Left lung (tissue), 10 donors: ENCODE measurements around the gene TADA2B. TPM values are rescaled to one million over a fixed set of nuclear protein-coding genes. Genes with fewer than 3 reads are reported as not detected.
A peak's percentile ranks its signal among the peaks of the same experiment; 100 is the strongest.

Experiments
- ATAC-seq: fragments of 200-7000 bp; cut with Tn5 transposase; one replicate; pipeline ENCODE4 v1.9.1; 2020; ENCODE audit warnings: moderate library complexity
- DNase-seq, 4 donors: peaks; one replicate each; pipeline ENCODE4 v3.0.0-alpha.2; 2013 to 2020
- H3K27ac ChIP-seq, 2 donors: fragments of 200-600 bp; sonication (generic) in 1 of 2; one replicate each; pipeline versions ENCODE4 v1.5.0 to v1.8.0; 2020 to 2021
- H3K27me3 ChIP-seq, 2 donors: fragments of 200-600 bp; sonication (generic) in 1 of 2; one replicate each; pipeline versions ENCODE4 v1.5.0 to v1.8.0; 2020 to 2021
- H3K36me3 ChIP-seq, 2 donors: fragments of 200-600 bp; sonication (generic) in 1 of 2; one replicate each; pipeline versions ENCODE4 v1.5.0 to v1.8.0; 2020 to 2021
- H3K4me1 ChIP-seq, 2 donors: fragments of 200-600 bp; one replicate each; pipeline ENCODE4 v1.8.0; 2021
- H3K4me3 ChIP-seq, 2 donors: fragments of 200-600 bp; sonication (generic) in 1 of 2; one replicate each; pipeline versions ENCODE4 v1.5.0 to v1.8.0; 2020 to 2021; ENCODE audit warnings: mild to moderate bottlenecking in 1 of 2
- H3K9me3 ChIP-seq, 2 donors: fragments of 200-600 bp; sonication (generic) in 1 of 2; one replicate each; pipeline versions ENCODE4 v1.5.0 to v1.8.0; 2020 to 2021
- intact Hi-C, 2 donors: fragments of 100-400 bp; cut with DNase I; formaldehyde crosslinking; loops; one replicate each; pipeline versions ENCODE4 v1.11.2 to v1.14.2; 2022
- polyA plus RNA-seq, 6 donors: library from polyadenylated mRNA; unstranded; fragments of 120-200 nt; gene quantifications; one replicate each; pipeline ENCODE4 v1.2.1, GENCODE V29; 2013; ENCODE audit not compliant: insufficient read length in 6 of 6
- total RNA-seq, 2 donors: library from RNA; stranded (reverse); fragmentation: NEBNext Ultra II Directional; extraction: Animal tissue kit (Norgen Biotek cat#: 25700); gene quantifications; one replicate each; pipeline ENCODE4 v1.2.1, GENCODE V29; 2021
- TF ChIP-seq, protein P1 (sequence below), 2 donors: fragments of 200-600 bp; sonication (generic) in 1 of 2; IDR thresholded peaks; one replicate each; pipeline versions ENCODE4 v1.5.0 to v1.8.0; 2021; ENCODE audit warnings: antibody characterized with exemption in 2 of 2
- donor health status: DM: no; HTN: yes; CAD: no.
- donor health status: DM: no; HTN: no; CAD: no.

TADA2B gene
- total and polyA plus RNA-seq, 8 donors: 12.9 to 20.1 (median 16.0) TPM

DNA sequence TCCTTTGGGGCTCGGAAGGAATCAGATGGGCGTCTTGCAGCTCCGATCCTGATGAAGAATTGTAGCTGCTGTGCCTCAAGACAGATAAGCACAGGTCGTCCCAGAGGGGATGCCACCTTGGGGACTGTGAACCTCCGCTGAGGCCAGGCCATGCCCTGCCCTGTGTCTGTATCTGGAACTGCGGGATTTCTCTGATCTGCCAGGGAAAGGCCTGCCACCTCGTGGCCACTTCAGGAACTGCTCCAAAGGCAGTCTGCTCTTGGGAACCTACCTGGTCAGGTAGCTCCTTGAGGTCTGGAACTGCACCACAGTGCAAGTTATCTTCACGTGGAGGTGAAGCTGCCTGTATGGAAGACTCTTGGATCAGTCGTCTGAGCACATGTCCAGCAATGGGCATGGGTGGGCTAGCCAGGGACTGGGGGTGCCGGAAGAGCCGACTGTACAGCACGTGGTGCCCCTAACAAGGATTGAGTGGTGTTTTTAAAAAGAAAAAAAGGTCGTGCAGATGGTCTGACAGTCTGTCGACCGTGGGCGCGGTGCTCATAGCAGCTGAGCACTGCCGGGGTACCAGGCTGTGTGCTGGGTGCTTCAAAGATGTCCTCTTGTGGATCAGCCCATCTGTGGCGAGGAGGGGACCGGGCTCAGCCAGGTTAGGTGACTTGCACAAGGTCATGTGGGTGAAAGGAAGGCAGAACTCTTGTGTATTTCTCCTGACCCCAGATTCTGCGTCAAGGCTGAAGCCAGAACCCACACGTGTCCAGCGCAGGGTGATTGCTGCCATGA, 27.7 kb downstream of the TADA2B start:
- H3K4me3 ChIP-seq: no peak overlapping the region
- DNase-seq (peak; percentile 71 to 93 (median 86)), ATAC-seq (peak; percentile 53)
- no peak overlapping the region for H3K27ac ChIP-seq
- peaks cover 12 to 30% of the 10 kb centered on the region in 2 donors for H3K4me1 ChIP-seq
- no peaks in the 10 kb centered on the region for H3K27me3 ChIP-seq
- no peaks in the 10 kb centered on the region for H3K9me3 ChIP-seq
- intact Hi-C loops: loop anchor here in 1 of 2 donors (10.0 kb wide), 2 partner anchors 166 to 346 kb away; partner anchors contain the start of gene TBC1D14
- TF ChIP-seq, protein P1, sequence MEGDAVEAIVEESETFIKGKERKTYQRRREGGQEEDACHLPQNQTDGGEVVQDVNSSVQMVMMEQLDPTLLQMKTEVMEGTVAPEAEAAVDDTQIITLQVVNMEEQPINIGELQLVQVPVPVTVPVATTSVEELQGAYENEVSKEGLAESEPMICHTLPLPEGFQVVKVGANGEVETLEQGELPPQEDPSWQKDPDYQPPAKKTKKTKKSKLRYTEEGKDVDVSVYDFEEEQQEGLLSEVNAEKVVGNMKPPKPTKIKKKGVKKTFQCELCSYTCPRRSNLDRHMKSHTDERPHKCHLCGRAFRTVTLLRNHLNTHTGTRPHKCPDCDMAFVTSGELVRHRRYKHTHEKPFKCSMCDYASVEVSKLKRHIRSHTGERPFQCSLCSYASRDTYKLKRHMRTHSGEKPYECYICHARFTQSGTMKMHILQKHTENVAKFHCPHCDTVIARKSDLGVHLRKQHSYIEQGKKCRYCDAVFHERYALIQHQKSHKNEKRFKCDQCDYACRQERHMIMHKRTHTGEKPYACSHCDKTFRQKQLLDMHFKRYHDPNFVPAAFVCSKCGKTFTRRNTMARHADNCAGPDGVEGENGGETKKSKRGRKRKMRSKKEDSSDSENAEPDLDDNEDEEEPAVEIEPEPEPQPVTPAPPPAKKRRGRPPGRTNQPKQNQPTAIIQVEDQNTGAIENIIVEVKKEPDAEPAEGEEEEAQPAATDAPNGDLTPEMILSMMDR (IDR thresholded peaks at IDR 0.05): peak; percentile 99
- no peaks in the 10 kb centered on the region for H3K36me3 ChIP-seq

DNA sequence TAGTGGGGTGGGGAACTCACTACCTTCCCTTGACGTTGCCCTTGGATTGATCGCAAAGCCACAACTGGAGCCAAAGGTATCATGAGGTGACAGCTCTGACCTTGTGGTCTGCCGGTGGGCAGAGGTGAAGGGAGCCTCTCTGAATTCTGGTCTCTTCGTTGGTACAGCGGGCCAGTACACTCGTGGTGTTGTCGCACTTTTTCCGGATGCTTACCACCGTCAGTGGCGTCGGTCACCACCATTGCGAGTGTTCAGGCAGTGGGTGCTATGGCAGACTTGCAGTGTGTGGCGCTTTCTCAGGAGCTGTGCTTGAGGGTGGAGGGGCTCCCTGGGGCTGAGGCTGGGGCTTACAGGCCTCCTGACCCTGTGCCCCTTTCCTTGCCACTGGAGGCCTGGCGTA, 29.9 kb downstream of the TADA2B start:
- no peaks in the 10 kb centered on the region for H3K36me3 ChIP-seq
- H3K9me3 ChIP-seq: no peaks in the 10 kb centered on the region
- no peak overlapping the region for H3K4me3 ChIP-seq
- ATAC-seq (no peak), DNase-seq (no peak)
- no peaks in the 10 kb centered on the region for H3K27me3 ChIP-seq
- TF ChIP-seq, protein P1 (IDR thresholded peaks at IDR 0.05): no peak
- intact Hi-C loops: loop anchor here in 1 of 2 donors (10.0 kb wide), 2 partner anchors 168 to 348 kb away; partner anchors contain the start of gene TBC1D14
- H3K4me1 ChIP-seq: peaks cover 0 to 17% of the 10 kb centered on the region in 2 donors
- no peak overlapping the region for H3K27ac ChIP-seq

DNA sequence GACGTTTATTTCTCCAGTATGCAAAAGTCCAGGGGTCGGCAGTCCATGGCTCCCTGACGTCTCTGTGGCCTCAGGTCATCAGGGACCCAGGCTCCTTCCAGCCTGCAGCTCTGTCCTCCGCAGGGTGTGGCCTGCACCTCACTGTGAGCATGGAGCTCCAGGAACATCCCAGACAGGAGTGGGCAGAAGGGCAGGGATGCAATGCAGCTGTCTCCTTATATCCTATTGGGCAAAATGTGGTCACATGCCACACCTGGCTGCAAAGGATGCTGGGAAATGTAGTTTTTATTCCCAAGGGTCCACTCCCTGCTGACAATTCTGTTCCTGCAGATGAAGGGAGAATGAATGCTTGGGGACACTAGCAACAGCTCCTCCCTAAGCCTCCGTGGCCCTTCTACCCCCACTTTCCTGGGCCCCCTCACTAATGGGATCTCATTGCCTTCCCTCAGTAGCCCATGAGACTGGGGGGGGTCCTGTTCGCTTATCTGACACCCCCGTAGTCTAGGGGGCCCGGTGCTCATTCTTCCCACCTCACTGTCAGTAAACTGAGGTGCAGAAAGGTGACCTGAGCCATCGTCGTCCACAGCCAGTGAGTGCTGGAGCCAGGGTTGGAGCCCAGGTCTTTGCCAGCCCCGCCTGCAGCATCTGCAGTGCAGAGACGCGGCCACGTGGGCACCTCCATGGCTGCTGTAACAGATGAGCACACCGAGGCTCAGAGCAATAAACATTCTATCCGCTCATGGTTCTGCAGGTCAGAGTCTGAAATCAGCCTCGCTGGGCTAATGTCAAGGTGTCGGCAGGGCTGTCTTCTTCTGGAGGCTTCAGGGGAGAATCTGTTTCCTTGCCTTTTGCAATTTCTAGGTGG, 30.6 kb downstream of the TADA2B start:
- TF ChIP-seq, protein P1 (IDR thresholded peaks at IDR 0.05): no peak
- Histone ChIP-seq H3K27ac (no peak overlapping the region), H3K4me3 (no peak overlapping the region), H3K9me3 (no peaks in the 10 kb centered on the region), H3K4me1 (peaks cover 0 to 15% of the 10 kb centered on the region in 2 donors), H3K36me3 (no peaks in the 10 kb centered on the region), H3K27me3 (no peaks in the 10 kb centered on the region)
- intact Hi-C loops: loop anchor here in 1 of 2 donors (10.0 kb wide), 2 partner anchors 169 to 349 kb away; partner anchors contain the start of gene TBC1D14
- ATAC-seq (peak; percentile 11), DNase-seq (peak in 2 of 4 donors; percentile 28 to 71)

DNA sequence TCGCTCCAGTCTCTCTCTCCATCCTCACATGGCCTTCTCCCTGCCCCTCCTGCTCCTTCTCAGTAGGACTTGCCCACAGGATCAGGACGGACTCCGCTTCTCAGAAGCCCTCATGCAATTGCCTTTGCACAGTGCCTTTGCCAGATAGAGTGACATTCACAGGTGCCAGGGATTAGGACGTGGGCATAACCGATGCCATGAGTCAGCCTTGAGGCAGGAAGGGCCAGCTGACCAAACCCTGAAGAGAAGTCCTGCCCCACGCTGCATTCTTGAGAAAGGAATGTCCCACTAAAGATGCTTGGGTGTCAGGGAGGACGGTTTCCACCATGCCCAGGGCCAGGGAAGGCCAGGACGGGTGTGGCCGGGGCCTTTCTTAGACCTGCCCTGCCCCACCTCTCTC, 31.3 kb downstream of the TADA2B start:
- TF ChIP-seq, protein P1 (IDR thresholded peaks at IDR 0.05): no peak
- H3K9me3 ChIP-seq: no peaks in the 10 kb centered on the region
- peaks cover 0 to 8% of the 10 kb centered on the region in 2 donors for H3K4me1 ChIP-seq
- H3K36me3 ChIP-seq: no peaks in the 10 kb centered on the region
- ATAC-seq (no peak), DNase-seq (peak in 1 of 4 donors; percentile 45)
- H3K4me3 ChIP-seq: no peak overlapping the region
- no peak overlapping the region for H3K27ac ChIP-seq
- no peaks in the 10 kb centered on the region for H3K27me3 ChIP-seq
- intact Hi-C loops: loop anchor here in 1 of 2 donors (10.0 kb wide), 2 partner anchors 170 to 350 kb away; partner anchors contain the start of gene TBC1D14
